Neutrophil (primary cell): ENCODE data around the gene ARMC12.

Source experiments
- H3K27ac ChIP-seq: fragments of 200-600 bp; sonication (generic); 2 replicates; pipeline ENCODE4 v1.5.1; 2016; ENCODE audit warnings: mild to moderate bottlenecking, moderate library complexity
- H3K27me3 ChIP-seq: fragments of 200-600 bp; sonication (generic); 2 replicates; pipeline ENCODE4 v1.6.0; 2016; ENCODE audit warnings: mild to moderate bottlenecking
- H3K36me3 ChIP-seq: fragments of 200-600 bp; sonication (generic); 2 replicates; pipeline ENCODE4 v1.5.1; 2017
- H3K4me1 ChIP-seq, 2 experiments: fragments of 200-600 bp in 1 of 2; sonication (generic) in 1 of 2; 1 replicate in 1 of 2; 2 replicates in 1 of 2; pipeline versions ENCODE4 v1.5.1 to v1.6.1; 2013 to 2016; ENCODE audit warnings: low read depth in 1 of 2, low read length in 1 of 2, mild to moderate bottlenecking in 1 of 2, moderate library complexity in 1 of 2; ENCODE audit not compliant: control insufficient read depth in 1 of 2, insufficient read depth in 1 of 2
- H3K4me3 ChIP-seq, 2 experiments: fragments of 200-600 bp in 1 of 2; sonication (generic) in 1 of 2; 1 replicate in 1 of 2; 2 replicates in 1 of 2; pipeline ENCODE4 v1.5.1; 2013 to 2016; ENCODE audit warnings: low read depth in 1 of 2, low read length in 1 of 2, mild to moderate bottlenecking in 1 of 2, moderate library complexity in 1 of 2
- H3K9me3 ChIP-seq: fragments of 200-600 bp; sonication (generic); 2 replicates; pipeline ENCODE4 v1.5.1; 2016
- CTCF ChIP-seq: fragments of 200-600 bp; sonication (generic); IDR thresholded peaks from 2 replicates; pipeline ENCODE4 v1.5.1; 2016; ENCODE audit warnings: antibody characterized with exemption

The ARMC12 gene

DNA sequence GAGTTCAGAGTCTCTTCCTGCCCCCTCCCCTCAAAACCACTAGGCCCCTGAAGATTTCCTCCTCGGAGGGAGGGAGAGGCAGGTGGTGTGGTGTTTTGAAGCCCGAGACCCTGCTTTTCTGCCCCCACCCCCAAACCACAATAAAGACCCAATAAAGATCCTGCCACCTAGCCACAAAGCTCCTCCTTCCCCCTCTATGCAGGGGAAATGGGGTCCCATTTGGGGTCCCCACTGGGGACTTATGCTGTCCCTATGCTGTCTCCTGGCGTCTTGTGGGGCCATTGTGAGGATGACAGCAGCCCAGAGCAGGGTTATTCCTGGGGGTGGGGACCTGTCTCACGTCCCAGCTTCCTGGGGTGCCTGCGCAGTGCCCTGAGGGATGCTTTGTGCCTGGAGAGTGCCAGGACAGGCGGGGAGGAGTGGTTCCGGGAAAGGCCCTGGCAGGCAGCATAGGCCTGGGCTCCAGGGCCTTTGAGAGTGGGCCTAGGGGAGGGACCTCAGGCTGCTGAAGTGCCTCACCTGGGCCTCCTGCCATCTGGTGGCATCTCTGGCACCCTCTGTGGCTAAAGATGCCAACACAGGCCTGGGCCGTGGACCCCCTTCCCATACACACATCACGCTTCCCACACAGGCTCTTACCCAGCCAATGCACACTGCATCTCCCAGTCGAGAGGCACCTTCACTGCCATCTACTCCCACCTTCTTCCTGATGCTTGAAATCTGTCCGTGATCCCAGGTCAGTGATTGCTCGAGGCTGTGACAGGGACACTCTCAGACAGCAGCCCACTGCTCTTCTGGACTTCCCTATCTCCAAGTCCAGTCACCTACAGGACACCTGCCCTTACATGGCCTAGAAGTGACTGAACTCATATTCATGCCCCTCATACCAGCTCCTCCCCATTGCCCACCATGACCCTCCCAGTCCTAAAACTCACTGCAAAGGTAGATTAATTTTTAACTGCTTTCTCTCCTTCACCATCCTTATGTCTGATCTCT lies 7.9 kb upstream of the ARMC12 start:
- Histone ChIP-seq H3K4me3 (peak overlapping the region; percentile 61 to 93), H3K9me3 (no peaks in the 10 kb centered on the region), H3K36me3 (no peaks in the 10 kb centered on the region), H3K27me3 (no peaks in the 10 kb centered on the region), H3K4me1 (peaks cover 87 to 88% of the 10 kb centered on the region in 2 experiments), H3K27ac (peak overlapping the region; percentile 95)
- no peak for TF ChIP-seq CTCF

DNA sequence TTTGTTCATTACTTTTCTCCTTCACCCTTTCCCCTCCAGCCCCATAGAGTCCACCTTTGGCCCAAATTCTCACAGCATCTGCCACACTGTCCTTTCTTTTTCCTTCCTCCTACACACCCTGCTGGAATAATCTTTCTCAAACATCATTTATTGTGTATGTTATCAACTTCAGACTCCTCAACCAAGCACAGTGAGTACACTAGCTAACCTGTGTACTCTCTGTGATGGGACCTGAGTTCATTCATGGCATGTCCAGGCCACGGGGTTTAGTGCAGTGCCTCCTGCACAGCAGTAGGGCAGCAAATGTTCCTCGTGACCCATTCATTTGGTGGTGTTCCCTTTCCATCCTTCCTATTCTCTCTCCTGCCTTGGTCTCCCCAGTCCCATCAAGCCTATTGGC lies 7.1 kb upstream of the ARMC12 start:
- Histone ChIP-seq H3K27ac (peak overlapping the region; percentile 95), H3K36me3 (no peaks in the 10 kb centered on the region), H3K4me1 (peaks cover 86 to 88% of the 10 kb centered on the region in 2 experiments), H3K27me3 (no peaks in the 10 kb centered on the region), H3K4me3 (peak overlapping the region; percentile 38 to 93), H3K9me3 (no peaks in the 10 kb centered on the region)
- TF ChIP-seq CTCF = no peak

GRCh38 chr6:35730745-35731413 lies 6.0 kb upstream of the ARMC12 start:
- Histone ChIP-seq H3K27ac (peak overlapping the region; percentile 95), H3K36me3 (no peaks in the 10 kb centered on the region), H3K4me1 (peaks cover 79 to 81% of the 10 kb centered on the region in 2 experiments), H3K27me3 (no peaks in the 10 kb centered on the region), H3K4me3 (peak overlapping the region; percentile 77 to 93), H3K9me3 (no peaks in the 10 kb centered on the region)
- TF ChIP-seq CTCF = no peak

DNA sequence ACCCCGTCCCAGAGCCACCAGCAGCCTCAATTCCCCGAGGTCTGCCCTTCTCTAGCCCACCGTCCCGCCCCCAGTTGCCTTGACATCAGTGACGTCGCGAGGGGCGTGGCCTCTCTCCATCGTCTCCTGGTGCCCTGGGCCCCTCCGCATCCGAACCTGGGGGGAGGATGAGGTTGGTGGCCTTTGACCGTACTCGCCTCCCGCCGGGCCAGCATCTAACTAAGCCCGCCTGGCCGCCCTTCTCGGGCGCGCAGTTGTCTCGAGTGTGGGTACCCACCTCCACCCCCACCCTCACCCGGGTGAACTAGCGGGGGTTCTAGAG lies 5.5 kb upstream of the ARMC12 start:
- TF ChIP-seq CTCF = no peak
- Histone ChIP-seq H3K36me3 (no peaks in the 10 kb centered on the region), H3K9me3 (no peaks in the 10 kb centered on the region), H3K27ac (peak overlapping the region; percentile 95), H3K27me3 (no peaks in the 10 kb centered on the region), H3K4me1 (peaks cover 79 to 81% of the 10 kb centered on the region in 2 experiments), H3K4me3 (peak overlapping the region; percentile 77 to 93)

GRCh38 chr6:35731736-35732532 lies 4.9 kb upstream of the ARMC12 start:
- Histone ChIP-seq H3K27ac (peak overlapping the region; percentile 95), H3K27me3 (no peaks in the 10 kb centered on the region), H3K4me1 (peaks cover 79 to 81% of the 10 kb centered on the region in 2 experiments), H3K9me3 (no peaks in the 10 kb centered on the region), H3K36me3 (no peaks in the 10 kb centered on the region), H3K4me3 (peak overlapping the region; percentile 77 to 93)
- peak; percentile 6 for TF ChIP-seq CTCF
